Gastroesophageal sphincter (tissue), 3 donors: Measurements from ENCODE around the gene SLC35E2B.
"Not testable (repeated sequence)": the region's sequence is repeated elsewhere in the genome, so short reads cannot be mapped to it uniquely, and the experiment has no call there.

Experiments
- POLR2A ChIP-seq, 2 donors: fragments of 450-650 bp; IDR thresholded peaks; one replicate each; pipeline ENCODE4 v1.6.1; 2017; ENCODE audit warnings: antibody characterized with exemption in 2 of 2, mild to moderate bottlenecking in 2 of 2, moderate library complexity in 1 of 2
- TF ChIP-seq, protein P1 (sequence below), 4 experiments: fragments of 200-600 bp in 2 of 4; fragments of 450-650 bp in 2 of 4; sonication (generic) in 1 of 4; IDR thresholded peaks; one replicate each; pipeline ENCODE4 v1.5.1; 2017 to 2019; ENCODE audit warnings: antibody characterized with exemption in 4 of 4, mild to moderate bottlenecking in 2 of 4, moderate library complexity in 2 of 4

DNA sequence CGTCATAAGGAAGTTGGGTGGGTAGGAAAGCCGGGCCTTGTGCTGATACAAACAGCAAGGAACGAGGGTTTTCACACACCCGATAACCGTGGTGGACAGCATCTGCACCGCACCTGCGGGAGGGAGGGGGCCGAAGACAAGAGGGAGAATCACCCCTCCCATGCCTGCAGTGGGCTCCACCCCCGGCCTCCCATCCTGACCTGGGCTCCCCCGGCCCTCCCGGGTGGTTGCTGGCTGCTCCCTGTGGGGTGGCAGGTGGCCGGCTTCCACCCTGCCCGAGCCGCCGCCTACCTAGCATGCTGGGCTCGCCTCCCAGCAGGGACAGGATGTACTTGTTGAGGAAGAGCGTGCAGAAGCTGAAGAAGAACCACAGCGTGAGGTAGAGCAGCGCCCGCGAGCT, 16.5 kb downstream of the SLC35E2B start:
- TF ChIP-seq, protein P1, sequence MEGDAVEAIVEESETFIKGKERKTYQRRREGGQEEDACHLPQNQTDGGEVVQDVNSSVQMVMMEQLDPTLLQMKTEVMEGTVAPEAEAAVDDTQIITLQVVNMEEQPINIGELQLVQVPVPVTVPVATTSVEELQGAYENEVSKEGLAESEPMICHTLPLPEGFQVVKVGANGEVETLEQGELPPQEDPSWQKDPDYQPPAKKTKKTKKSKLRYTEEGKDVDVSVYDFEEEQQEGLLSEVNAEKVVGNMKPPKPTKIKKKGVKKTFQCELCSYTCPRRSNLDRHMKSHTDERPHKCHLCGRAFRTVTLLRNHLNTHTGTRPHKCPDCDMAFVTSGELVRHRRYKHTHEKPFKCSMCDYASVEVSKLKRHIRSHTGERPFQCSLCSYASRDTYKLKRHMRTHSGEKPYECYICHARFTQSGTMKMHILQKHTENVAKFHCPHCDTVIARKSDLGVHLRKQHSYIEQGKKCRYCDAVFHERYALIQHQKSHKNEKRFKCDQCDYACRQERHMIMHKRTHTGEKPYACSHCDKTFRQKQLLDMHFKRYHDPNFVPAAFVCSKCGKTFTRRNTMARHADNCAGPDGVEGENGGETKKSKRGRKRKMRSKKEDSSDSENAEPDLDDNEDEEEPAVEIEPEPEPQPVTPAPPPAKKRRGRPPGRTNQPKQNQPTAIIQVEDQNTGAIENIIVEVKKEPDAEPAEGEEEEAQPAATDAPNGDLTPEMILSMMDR (IDR thresholded peaks at IDR 0.05) = not testable (repeated sequence)
- not testable (repeated sequence) for TF ChIP-seq POLR2A (IDR thresholded peaks at IDR 0.05)
